Measurements from ENCODE around the gene ZG16.
"Not testable (repeated sequence)": the region's sequence is repeated elsewhere in the genome, so short reads cannot be mapped to it uniquely, and the experiment has no call there.

ZG16 gene

DNA sequence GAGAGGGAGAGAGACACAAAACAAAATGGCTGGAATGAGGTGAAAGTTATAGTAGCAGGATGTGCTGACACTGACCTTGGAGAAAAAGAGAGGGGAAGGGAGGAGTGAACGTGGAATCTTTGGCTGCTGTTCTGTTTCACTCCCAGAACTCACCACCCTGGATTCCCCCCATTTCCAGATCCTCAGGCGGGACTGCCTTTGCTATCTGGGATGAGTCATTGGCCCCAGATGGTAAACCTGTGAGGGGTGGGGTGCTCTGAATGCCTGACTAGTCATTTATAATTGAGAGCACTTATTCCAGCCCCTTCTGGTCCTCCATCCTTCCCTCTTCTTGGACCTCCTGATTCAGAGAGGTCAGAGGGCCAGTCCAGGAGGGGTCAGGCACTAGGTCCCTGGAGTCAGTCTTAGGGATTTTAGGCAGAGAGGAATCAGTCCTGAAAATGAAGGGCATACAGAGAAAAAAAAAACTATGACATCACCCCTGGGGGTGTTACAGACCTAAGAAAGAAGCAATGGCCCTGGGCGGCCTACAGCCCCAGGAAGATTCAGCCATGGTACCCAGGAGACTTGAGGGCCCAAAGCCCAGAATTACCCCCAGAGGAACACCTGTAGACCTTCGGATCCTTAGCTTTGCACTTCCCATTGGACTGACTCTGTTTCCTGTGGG lies 2.2 kb upstream of the ZG16 start:
- H3K4me3 ChIP-seq (replicated peaks; ENCODE audit: low read depth, low read length), result no peak overlapping the region
- TF ChIP-seq, protein P1, sequence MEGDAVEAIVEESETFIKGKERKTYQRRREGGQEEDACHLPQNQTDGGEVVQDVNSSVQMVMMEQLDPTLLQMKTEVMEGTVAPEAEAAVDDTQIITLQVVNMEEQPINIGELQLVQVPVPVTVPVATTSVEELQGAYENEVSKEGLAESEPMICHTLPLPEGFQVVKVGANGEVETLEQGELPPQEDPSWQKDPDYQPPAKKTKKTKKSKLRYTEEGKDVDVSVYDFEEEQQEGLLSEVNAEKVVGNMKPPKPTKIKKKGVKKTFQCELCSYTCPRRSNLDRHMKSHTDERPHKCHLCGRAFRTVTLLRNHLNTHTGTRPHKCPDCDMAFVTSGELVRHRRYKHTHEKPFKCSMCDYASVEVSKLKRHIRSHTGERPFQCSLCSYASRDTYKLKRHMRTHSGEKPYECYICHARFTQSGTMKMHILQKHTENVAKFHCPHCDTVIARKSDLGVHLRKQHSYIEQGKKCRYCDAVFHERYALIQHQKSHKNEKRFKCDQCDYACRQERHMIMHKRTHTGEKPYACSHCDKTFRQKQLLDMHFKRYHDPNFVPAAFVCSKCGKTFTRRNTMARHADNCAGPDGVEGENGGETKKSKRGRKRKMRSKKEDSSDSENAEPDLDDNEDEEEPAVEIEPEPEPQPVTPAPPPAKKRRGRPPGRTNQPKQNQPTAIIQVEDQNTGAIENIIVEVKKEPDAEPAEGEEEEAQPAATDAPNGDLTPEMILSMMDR (IDR thresholded peaks at IDR 0.05; ENCODE audit: low read depth, low read length, missing control alignments), result no peak
- DNase-seq (ENCODE audit: extremely low read depth, low read depth), result peak; percentile 63

DNA sequence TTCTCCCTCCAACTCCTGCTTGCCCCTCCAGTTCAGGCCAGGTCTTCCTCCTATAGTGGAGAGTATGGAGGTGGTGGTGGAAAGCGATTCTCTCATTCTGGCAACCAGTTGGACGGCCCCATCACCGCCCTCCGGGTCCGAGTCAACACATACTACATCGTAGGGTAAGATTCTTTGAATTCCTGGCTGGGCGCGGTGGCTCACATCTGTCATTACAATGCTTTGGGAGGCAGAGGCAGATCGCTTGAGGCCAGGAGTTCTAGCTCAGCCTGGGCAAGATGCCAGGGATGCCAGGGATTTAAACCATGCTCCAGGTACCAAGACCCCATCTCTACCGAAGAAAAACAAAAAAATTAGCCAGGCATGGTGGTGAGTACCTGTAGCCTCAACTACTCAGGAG lies 1.4 kb downstream of the ZG16 start:
- TF ChIP-seq, protein P1 (IDR thresholded peaks at IDR 0.05; ENCODE audit: low read depth, low read length, missing control alignments), result no peak
- H3K4me3 ChIP-seq (replicated peaks; ENCODE audit: low read depth, low read length), result no peak overlapping the region
- no peak for DNase-seq (ENCODE audit: extremely low read depth, low read depth)

DNA sequence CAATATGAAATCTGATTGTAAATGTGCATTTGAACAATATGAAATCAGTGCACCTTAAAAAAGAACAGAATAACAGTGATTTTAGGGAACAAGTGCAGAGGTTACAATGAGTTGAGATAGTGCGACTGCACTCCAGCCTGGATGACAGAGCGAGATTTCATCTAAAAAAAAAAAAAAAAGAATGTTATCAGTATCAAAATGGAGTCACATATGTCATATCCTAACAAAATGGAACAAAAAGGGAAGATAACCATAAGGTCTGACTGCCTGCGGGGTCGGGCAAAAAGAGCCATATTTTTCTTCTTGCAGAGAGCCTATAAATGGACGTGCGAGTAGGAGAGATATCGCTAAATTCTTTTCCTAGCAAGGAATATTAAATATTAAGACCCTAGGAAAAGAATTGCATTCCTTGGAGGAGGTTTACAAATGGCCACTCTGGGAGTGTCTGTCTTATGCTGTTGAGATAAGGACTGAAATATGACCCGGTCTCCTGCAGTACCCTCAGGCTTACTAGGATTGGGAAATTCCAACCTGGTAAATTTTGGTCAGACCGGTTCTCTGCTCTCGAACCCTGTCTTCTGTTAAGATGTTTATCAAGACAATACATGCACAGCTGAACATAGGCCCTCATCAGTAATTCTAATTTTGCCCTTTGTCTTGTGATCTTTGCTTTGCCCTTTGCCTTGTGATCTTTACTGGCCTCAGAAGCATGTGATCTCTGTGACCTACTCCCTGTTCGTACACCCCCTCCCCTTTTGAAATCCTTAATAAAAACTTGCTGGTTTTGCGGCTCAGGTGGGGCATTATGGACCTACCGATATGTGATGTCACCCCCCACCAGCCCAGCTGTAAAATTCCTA lies 5.3 kb downstream of the ZG16 start:
- not testable (repeated sequence) for H3K4me3 ChIP-seq (replicated peaks; ENCODE audit: low read depth, low read length); DNase-seq (ENCODE audit: extremely low read depth, low read depth)

DNA sequence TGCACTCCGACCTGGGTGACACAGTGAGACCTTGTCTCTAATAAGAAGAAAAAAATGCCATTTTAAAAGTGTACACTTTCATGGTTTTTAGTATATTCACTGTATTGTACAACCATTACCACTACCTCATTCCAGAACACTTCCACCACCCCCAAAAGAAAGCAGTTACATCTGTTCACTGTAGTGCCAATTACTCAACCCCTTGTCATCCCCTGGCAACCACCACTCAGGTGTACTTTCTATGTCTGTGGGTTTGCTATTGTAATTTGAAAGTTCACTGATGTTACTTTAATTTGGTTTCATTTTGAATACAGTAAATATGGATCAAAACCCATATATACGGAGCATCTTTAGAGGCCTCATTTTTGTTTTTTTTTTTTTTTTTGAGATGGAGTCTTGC lies 6.1 kb downstream of the ZG16 start:
- TF ChIP-seq, protein P1 (IDR thresholded peaks at IDR 0.05; ENCODE audit: low read depth, low read length, missing control alignments), result no peak
- no peak for DNase-seq (ENCODE audit: extremely low read depth, low read depth)
- no peak overlapping the region for H3K4me3 ChIP-seq (replicated peaks; ENCODE audit: low read depth, low read length)

DNA sequence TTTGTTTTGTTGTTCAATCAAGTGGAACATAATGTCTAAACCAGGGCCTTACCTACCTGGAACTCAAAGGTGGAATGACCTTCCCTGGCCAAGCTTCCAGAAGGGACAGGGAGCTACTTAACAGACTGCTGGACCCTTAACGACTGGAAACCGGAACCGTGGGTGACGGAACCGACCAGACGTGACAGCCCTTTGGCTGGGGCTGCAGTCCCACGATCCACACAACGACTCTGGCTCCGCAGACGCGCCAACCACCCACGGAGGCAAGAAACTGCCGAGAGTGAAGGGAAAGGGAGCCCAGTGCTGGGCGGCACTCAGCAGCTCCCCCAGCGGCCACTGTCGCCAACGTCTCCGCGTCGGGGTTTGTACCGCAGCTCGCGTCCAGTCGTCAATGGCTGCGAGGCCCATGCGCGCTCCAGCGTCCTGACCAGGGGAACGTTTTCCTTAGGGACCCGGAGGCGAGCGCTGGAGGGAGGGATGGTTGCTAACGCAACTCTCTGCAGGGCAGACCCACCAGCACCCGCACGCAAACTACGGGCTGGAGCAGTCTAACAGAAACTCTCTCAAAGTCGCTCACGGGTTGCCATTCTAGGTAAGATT lies 6.9 kb downstream of the ZG16 start:
- no peak for DNase-seq (ENCODE audit: extremely low read depth, low read depth)
- H3K4me3 ChIP-seq (replicated peaks; ENCODE audit: low read depth, low read length), result no peak overlapping the region
- TF ChIP-seq, protein P1 (IDR thresholded peaks at IDR 0.05; ENCODE audit: low read depth, low read length, missing control alignments), result peak; percentile 87

DNA sequence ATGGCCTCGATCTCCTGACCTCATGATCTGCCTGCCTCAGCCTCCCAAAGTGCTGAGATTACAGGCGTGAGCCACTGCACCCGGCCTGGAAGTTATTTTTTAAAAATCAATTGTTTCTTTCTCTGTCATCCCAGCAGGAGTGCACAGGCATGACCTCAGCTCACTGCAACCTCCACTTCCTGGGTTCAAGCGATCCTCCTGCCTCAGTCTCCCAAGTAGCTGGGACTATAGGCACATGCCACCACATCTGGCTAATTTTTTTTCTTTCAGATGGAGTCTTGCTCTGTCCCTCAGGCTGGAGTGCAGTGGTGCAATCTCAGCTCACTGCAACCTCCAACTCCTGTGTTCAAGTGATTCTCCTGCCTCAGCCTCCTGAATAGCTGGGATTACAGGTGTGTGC lies 9.1 kb downstream of the ZG16 start:
- not testable (repeated sequence) for DNase-seq (ENCODE audit: extremely low read depth, low read depth); H3K4me3 ChIP-seq (replicated peaks; ENCODE audit: low read depth, low read length)

DNA sequence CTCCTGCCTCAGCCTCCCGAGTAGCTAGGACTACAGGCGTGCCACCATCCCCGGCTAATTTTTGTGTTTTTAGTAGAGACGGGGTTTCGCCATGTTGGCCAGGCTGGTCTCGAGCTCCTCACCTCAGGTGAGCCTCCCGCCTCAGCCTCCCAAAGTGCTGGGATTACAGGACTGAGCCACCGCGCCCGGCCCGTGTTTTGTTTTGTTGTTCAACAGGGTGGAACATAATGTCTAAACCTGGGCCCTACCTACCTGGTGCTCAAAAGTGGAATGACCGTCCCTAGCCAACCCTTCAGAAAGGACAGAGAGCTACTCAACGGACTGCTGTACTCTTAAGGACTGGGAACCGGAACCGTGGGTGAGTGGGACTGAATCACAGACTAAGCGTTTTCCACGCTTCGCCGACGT lies 11.7 kb downstream of the ZG16 start:
- no peak for DNase-seq (ENCODE audit: extremely low read depth, low read depth)
- TF ChIP-seq, protein P1 (IDR thresholded peaks at IDR 0.05; ENCODE audit: low read depth, low read length, missing control alignments), result no peak
- peak overlapping the region; percentile 80 for H3K4me3 ChIP-seq (replicated peaks; ENCODE audit: low read depth, low read length)
